Epithelial cell of esophagus (primary cell): ENCODE results near the gene TAX1BP3.

Source experiments
- DNase-seq: peaks from one replicate; pipeline ENCODE4 v3.0.0; 2010; ENCODE audit warnings: low read depth
- H3K4me3 ChIP-seq: 2 replicates; pipeline ENCODE4 v1.5.1; 2011; ENCODE audit warnings: mild to moderate bottlenecking, low read length, control low read depth
- CTCF ChIP-seq: IDR thresholded peaks from 2 replicates; pipeline ENCODE4 v1.5.1; 2011; ENCODE audit warnings: low read depth, mild to moderate bottlenecking, low read length, control low read depth, inconsistent platforms; ENCODE audit not compliant: insufficient read depth; ENCODE audit errors: missing control alignments

Gene TAX1BP3

GRCh38 chr17:3667366-3668278, 756 bp downstream of the TAX1BP3 start:
- H3K4me3 ChIP-seq = peak overlapping the region; percentile 94
- DNase-seq = peak; percentile 94
- no peak for TF ChIP-seq CTCF

- no peak for TF ChIP-seq CTCF
- peak; percentile 60 for DNase-seq
- H3K4me3 ChIP-seq = peak overlapping the region; percentile 38
These were observed 1.9 kb downstream of the TAX1BP3 start for GRCh38 chr17:3666516-3666915.

- H3K4me3 ChIP-seq = peak overlapping the region; percentile 38
- TF ChIP-seq CTCF = no peak
- no peak for DNase-seq
These were observed 2.5 kb downstream of the TAX1BP3 start for GRCh38 chr17:3665834-3666233.

GRCh38 chr17:3663102-3664011, 5.0 kb downstream of the TAX1BP3 start:
- TF ChIP-seq CTCF = no peak
- H3K4me3 ChIP-seq = no peak overlapping the region

GRCh38 chr17:3660311-3660891, 8.0 kb downstream of the TAX1BP3 start:
- TF ChIP-seq CTCF = no peak
- DNase-seq = no peak

More at GRCh38 chr17:3663102-3664011, 5.0 kb downstream of the TAX1BP3 start:
- no peak for DNase-seq

GRCh38 chr17:3659541-3660111, 8.8 kb downstream of the TAX1BP3 start:
- DNase-seq = peak; percentile 76
- TF ChIP-seq CTCF = no peak
- no peak overlapping the region for H3K4me3 ChIP-seq

More at GRCh38 chr17:3660311-3660891, 8.0 kb downstream of the TAX1BP3 start:
- no peak overlapping the region for H3K4me3 ChIP-seq
